Stimulated activated naive CD8-positive, alpha-beta T cell treated with anti-CD3 and anti-CD28 coated beads, Interleukin-15, Interleukin-2, amounts not matched to agents 100 ng/mL and 50 ng/mL, for 24 hours (primary cell): Measurements from ENCODE around the gene THBS3.
A peak's percentile ranks its signal among the peaks of the same experiment; 100 is the strongest.

Experiments
- H3K27ac Mint-ChIP-seq: one replicate; pipeline ENCODE4 v1.8.0; 2021; ENCODE audit warnings: mild to moderate bottlenecking, mixed read lengths
- H3K27me3 Mint-ChIP-seq: one replicate; pipeline ENCODE4 v1.8.0; 2021; ENCODE audit warnings: mixed read lengths
- H3K36me3 Mint-ChIP-seq: one replicate; pipeline ENCODE4 v1.8.0; 2021; ENCODE audit warnings: low read depth, mixed read lengths
- H3K4me1 Mint-ChIP-seq: one replicate; pipeline ENCODE4 v1.8.0; 2021; ENCODE audit warnings: low read depth, mixed read lengths
- H3K4me3 Mint-ChIP-seq: one replicate; pipeline ENCODE4 v1.8.0; 2021; ENCODE audit warnings: mild to moderate bottlenecking, mixed read lengths
- H3K9me3 Mint-ChIP-seq: one replicate; pipeline ENCODE4 v1.8.0; 2021; ENCODE audit warnings: mixed read lengths

The THBS3 gene

GRCh38 chr1:155177918-155178281 lies 29.8 kb downstream of the THBS3 start:
- H3K9me3 Mint-ChIP-seq, result no peaks in the 10 kb centered on the region
- H3K27ac Mint-ChIP-seq, result no peak overlapping the region
- H3K36me3 Mint-ChIP-seq, result peaks cover 12% of the 10 kb centered on the region
- no peaks in the 10 kb centered on the region for H3K27me3 Mint-ChIP-seq
- H3K4me1 Mint-ChIP-seq, result peaks cover 40% of the 10 kb centered on the region
- no peak overlapping the region for H3K4me3 Mint-ChIP-seq

GRCh38 chr1:155177192-155177917 lies 30.3 kb downstream of the THBS3 start:
- Mint-ChIP-seq H3K4me3 (no peak overlapping the region), H3K9me3 (no peaks in the 10 kb centered on the region), H3K27me3 (no peaks in the 10 kb centered on the region), H3K36me3 (peaks cover 12% of the 10 kb centered on the region), H3K4me1 (peaks cover 42% of the 10 kb centered on the region), H3K27ac (no peak overlapping the region)

GRCh38 chr1:155176544-155177071 lies 31.1 kb downstream of the THBS3 start:
- Mint-ChIP-seq H3K4me1 (peaks cover 49% of the 10 kb centered on the region), H3K9me3 (no peaks in the 10 kb centered on the region), H3K4me3 (no peak overlapping the region), H3K27me3 (no peaks in the 10 kb centered on the region), H3K36me3 (peaks cover 18% of the 10 kb centered on the region), H3K27ac (no peak overlapping the region)

- no peak overlapping the region for H3K27ac Mint-ChIP-seq
Observed at GRCh38 chr1:155175927-155176371, 31.7 kb downstream of the THBS3 start.

GRCh38 chr1:155175281-155175926 lies 32.3 kb downstream of the THBS3 start:
- Mint-ChIP-seq H3K9me3 (no peaks in the 10 kb centered on the region), H3K27ac (no peak overlapping the region), H3K36me3 (peaks cover 25% of the 10 kb centered on the region), H3K27me3 (no peaks in the 10 kb centered on the region), H3K4me3 (peak overlapping the region; percentile 98), H3K4me1 (peaks cover 55% of the 10 kb centered on the region)

More at GRCh38 chr1:155175927-155176371, 31.7 kb downstream of the THBS3 start:
- Mint-ChIP-seq H3K27me3 (no peaks in the 10 kb centered on the region), H3K4me3 (no peak overlapping the region), H3K36me3 (peaks cover 23% of the 10 kb centered on the region), H3K4me1 (peaks cover 55% of the 10 kb centered on the region), H3K9me3 (no peaks in the 10 kb centered on the region)

- peaks cover 31% of the 10 kb centered on the region for H3K36me3 Mint-ChIP-seq
- H3K27ac Mint-ChIP-seq, result peak overlapping the region; percentile 87
- H3K9me3 Mint-ChIP-seq, result no peaks in the 10 kb centered on the region
- H3K4me1 Mint-ChIP-seq, result peaks cover 55% of the 10 kb centered on the region
- peak overlapping the region; percentile 98 for H3K4me3 Mint-ChIP-seq
- H3K27me3 Mint-ChIP-seq, result no peaks in the 10 kb centered on the region
Observed at GRCh38 chr1:155174324-155175280, 33.1 kb downstream of the THBS3 start.

GRCh38 chr1:155173478-155174323 lies 34.0 kb downstream of the THBS3 start, which contains the start of gene TRIM46:
Gene TRIM46, plus strand, starts transcription at chr1:155173849. Its CDS starts 118 bp downstream, at chr1:155173967.
- H3K4me3 Mint-ChIP-seq, result peak within 1 kb of the TSS; percentile 98
- peak within 1 kb of the TSS; percentile 95 for H3K27ac Mint-ChIP-seq
- H3K4me1 Mint-ChIP-seq, result peaks cover 59% of the 10 kb centered on the region
- H3K27me3 Mint-ChIP-seq, result no peaks in the 10 kb centered on the region
- H3K36me3 Mint-ChIP-seq, result peaks cover 38% of the 10 kb centered on the region
- no peaks in the 10 kb centered on the region for H3K9me3 Mint-ChIP-seq

GRCh38 chr1:155172732-155173477 lies 34.8 kb downstream of the THBS3 start, which contains the start of gene KRTCAP2:
Gene KRTCAP2, minus strand, starts transcription at chr1:155173304. Its CDS starts 80 bp downstream, at chr1:155173224.
- no peaks in the 10 kb centered on the region for H3K9me3 Mint-ChIP-seq
- H3K4me1 Mint-ChIP-seq, result peaks cover 62% of the 10 kb centered on the region
- peak within 1 kb of the TSS; percentile 98 for H3K4me3 Mint-ChIP-seq
- H3K27ac Mint-ChIP-seq, result peak within 1 kb of the TSS; percentile 95
- H3K27me3 Mint-ChIP-seq, result no peaks in the 10 kb centered on the region
- H3K36me3 Mint-ChIP-seq, result peaks cover 35% of the 10 kb centered on the region

GRCh38 chr1:155171836-155172731 lies 35.6 kb downstream of the THBS3 start:
- Mint-ChIP-seq H3K27ac (peak overlapping the region; percentile 95), H3K4me1 (peaks cover 69% of the 10 kb centered on the region), H3K36me3 (peaks cover 30% of the 10 kb centered on the region), H3K27me3 (no peaks in the 10 kb centered on the region), H3K9me3 (no peaks in the 10 kb centered on the region), H3K4me3 (peak overlapping the region; percentile 98)

- Mint-ChIP-seq H3K36me3 (peaks cover 30% of the 10 kb centered on the region), H3K27ac (no peak overlapping the region), H3K27me3 (no peaks in the 10 kb centered on the region), H3K4me3 (no peak overlapping the region), H3K4me1 (peaks cover 57% of the 10 kb centered on the region), H3K9me3 (no peaks in the 10 kb centered on the region)
Observed at GRCh38 chr1:155170806-155171205, 36.9 kb downstream of the THBS3 start.

GRCh38 chr1:155170101-155170785 lies 37.5 kb downstream of the THBS3 start:
- no peaks in the 10 kb centered on the region for H3K27me3 Mint-ChIP-seq
- no peaks in the 10 kb centered on the region for H3K9me3 Mint-ChIP-seq
- peaks cover 52% of the 10 kb centered on the region for H3K4me1 Mint-ChIP-seq
- peaks cover 30% of the 10 kb centered on the region for H3K36me3 Mint-ChIP-seq
- H3K4me3 Mint-ChIP-seq, result no peak overlapping the region
- peak overlapping the region; percentile 61 for H3K27ac Mint-ChIP-seq

- H3K9me3 Mint-ChIP-seq, result no peaks in the 10 kb centered on the region
- H3K27me3 Mint-ChIP-seq, result no peaks in the 10 kb centered on the region
- H3K27ac Mint-ChIP-seq, result peak overlapping the region; percentile 22
- H3K36me3 Mint-ChIP-seq, result peaks cover 30% of the 10 kb centered on the region
- peaks cover 45% of the 10 kb centered on the region for H3K4me1 Mint-ChIP-seq
- no peak overlapping the region for H3K4me3 Mint-ChIP-seq
Observed at GRCh38 chr1:155169541-155169940, 38.2 kb downstream of the THBS3 start.
